Neutrophil (primary cell): Measurements from ENCODE around the gene GSG1L.
"Not testable (repeated sequence)": the region's sequence is repeated elsewhere in the genome, so short reads cannot be mapped to it uniquely, and the experiment has no call there.

Source experiments
- H3K27ac ChIP-seq: fragments of 200-600 bp; sonication (generic); 2 replicates; pipeline ENCODE4 v1.5.1; 2016; ENCODE audit warnings: mild to moderate bottlenecking, moderate library complexity
- H3K27me3 ChIP-seq: fragments of 200-600 bp; sonication (generic); 2 replicates; pipeline ENCODE4 v1.6.0; 2016; ENCODE audit warnings: mild to moderate bottlenecking
- H3K36me3 ChIP-seq: fragments of 200-600 bp; sonication (generic); 2 replicates; pipeline ENCODE4 v1.5.1; 2017
- H3K4me1 ChIP-seq, 2 experiments: fragments of 200-600 bp in 1 of 2; sonication (generic) in 1 of 2; 1 replicate in 1 of 2; 2 replicates in 1 of 2; pipeline versions ENCODE4 v1.5.1 to v1.6.1; 2013 to 2016; ENCODE audit warnings: low read depth in 1 of 2, low read length in 1 of 2, mild to moderate bottlenecking in 1 of 2, moderate library complexity in 1 of 2; ENCODE audit not compliant: control insufficient read depth in 1 of 2, insufficient read depth in 1 of 2
- H3K4me3 ChIP-seq, 2 experiments: fragments of 200-600 bp in 1 of 2; sonication (generic) in 1 of 2; 1 replicate in 1 of 2; 2 replicates in 1 of 2; pipeline ENCODE4 v1.5.1; 2013 to 2016; ENCODE audit warnings: low read depth in 1 of 2, low read length in 1 of 2, mild to moderate bottlenecking in 1 of 2, moderate library complexity in 1 of 2
- H3K9me3 ChIP-seq: fragments of 200-600 bp; sonication (generic); 2 replicates; pipeline ENCODE4 v1.5.1; 2016
- CTCF ChIP-seq: fragments of 200-600 bp; sonication (generic); IDR thresholded peaks from 2 replicates; pipeline ENCODE4 v1.5.1; 2016; ENCODE audit warnings: antibody characterized with exemption

GSG1L gene

DNA sequence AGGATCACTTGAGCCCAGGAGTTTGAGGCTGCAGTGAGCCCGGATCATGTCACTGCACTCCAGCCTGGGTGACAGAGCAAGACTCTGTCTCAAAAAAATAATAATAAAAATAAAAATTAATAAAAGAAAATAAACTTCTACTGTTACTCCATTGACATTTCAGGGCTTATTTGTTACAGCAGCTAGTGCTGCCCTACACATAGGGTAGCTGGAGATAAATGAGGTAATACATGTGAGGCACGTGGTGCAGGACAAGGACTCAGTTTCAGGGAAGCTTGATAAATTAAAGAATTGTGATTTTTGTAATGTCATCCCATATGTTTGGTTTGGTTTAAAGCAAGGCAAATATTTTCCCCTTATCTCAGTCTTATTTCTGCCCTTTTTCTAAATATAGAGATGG lies 80.3 kb downstream of the GSG1L start:
- Histone ChIP-seq H3K4me3 (no peak overlapping the region), H3K36me3 (no peaks in the 10 kb centered on the region), H3K27ac (no peak overlapping the region), H3K4me1 (no peaks in the 10 kb centered on the region), H3K9me3 (no peaks in the 10 kb centered on the region), H3K27me3 (no peaks in the 10 kb centered on the region)
- no peak for TF ChIP-seq CTCF

- H3K36me3 ChIP-seq = no peaks in the 10 kb centered on the region
- no peak overlapping the region for H3K27ac ChIP-seq
- H3K27me3 ChIP-seq = no peaks in the 10 kb centered on the region
- no peaks in the 10 kb centered on the region for H3K4me1 ChIP-seq
- no peak for TF ChIP-seq CTCF
- no peak overlapping the region for H3K4me3 ChIP-seq
- H3K9me3 ChIP-seq = no peaks in the 10 kb centered on the region
Observed at GRCh38 chr16:27982184-27982583, 81.3 kb downstream of the GSG1L start.

DNA sequence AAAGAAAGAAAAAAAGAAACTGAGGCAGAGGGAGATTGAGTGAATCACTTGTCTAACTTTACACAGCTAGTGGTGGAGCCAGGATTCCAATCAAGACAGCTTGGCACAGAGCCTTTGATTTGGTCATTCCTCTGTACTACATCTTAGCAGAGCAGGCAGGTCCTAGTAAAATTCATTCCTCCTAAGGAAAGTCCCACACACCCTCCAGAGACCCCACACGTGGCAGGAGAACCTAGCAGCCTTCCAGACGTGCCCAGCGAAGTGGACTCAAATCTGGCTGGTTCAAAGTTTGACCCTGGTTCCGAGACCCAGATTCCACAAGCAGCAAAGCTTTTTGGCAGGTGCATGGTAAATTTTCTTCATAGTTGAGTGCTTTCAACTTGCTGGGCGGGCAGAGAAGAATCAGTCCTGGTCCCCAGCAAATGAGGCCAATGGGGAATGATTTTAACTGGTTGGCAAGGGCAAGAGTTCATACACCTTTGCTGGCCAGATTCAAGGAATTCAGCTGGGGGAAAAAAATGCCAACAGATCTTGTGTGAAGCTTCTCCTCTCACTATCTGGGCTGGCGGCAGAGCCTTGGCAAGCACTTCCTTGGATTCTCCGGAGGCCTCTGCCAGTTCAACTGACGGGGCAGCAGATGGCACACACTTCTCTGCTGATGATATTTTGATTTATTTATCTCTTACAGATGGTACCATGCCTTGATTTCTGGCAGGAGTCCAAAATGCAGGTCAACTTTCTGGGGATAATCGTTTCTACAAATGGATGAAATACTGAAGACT lies 82.4 kb downstream of the GSG1L start:
- Histone ChIP-seq H3K27ac (no peak overlapping the region), H3K27me3 (no peaks in the 10 kb centered on the region), H3K9me3 (no peaks in the 10 kb centered on the region), H3K4me1 (no peaks in the 10 kb centered on the region), H3K4me3 (no peak overlapping the region), H3K36me3 (no peaks in the 10 kb centered on the region)
- TF ChIP-seq CTCF = no peak

GRCh38 chr16:27980076-27980775 lies 83.3 kb downstream of the GSG1L start:
- H3K9me3 ChIP-seq = no peaks in the 10 kb centered on the region
- no peak for TF ChIP-seq CTCF
- no peaks in the 10 kb centered on the region for H3K27me3 ChIP-seq
- no peaks in the 10 kb centered on the region for H3K4me1 ChIP-seq
- H3K27ac ChIP-seq = no peak overlapping the region
- no peaks in the 10 kb centered on the region for H3K36me3 ChIP-seq
- H3K4me3 ChIP-seq = no peak overlapping the region

DNA sequence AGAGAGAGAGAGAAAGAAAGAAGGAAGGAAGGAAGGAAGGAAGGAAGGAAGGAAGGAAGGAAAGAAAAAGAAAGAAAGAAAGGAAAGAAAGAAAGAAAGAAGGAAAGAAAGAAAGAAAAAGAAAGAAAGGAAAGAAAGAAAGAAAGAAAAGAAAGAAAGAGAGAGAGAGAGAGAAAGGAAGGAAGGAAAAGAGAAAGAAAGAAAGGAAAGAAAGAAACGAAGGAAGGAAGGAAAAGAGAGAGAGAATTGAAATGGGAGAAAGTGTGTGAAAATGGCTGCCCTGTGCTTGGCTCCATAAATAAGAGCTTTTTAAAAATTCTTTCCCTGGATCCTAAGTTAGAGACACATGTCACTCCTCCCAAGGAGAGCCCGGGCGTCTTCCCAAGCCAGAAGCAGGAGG lies 83.8 kb downstream of the GSG1L start:
- not testable (repeated sequence) for H3K27me3 ChIP-seq, H3K4me1 ChIP-seq, H3K36me3 ChIP-seq, H3K27ac ChIP-seq, H3K4me3 ChIP-seq, H3K9me3 ChIP-seq

GRCh38 chr16:27978876-27979275 lies 84.6 kb downstream of the GSG1L start:
- H3K4me1 ChIP-seq = no peaks in the 10 kb centered on the region
- no peak overlapping the region for H3K27ac ChIP-seq
- no peak for TF ChIP-seq CTCF
- no peaks in the 10 kb centered on the region for H3K27me3 ChIP-seq
- H3K9me3 ChIP-seq = no peaks in the 10 kb centered on the region
- no peak overlapping the region for H3K4me3 ChIP-seq
- H3K36me3 ChIP-seq = no peaks in the 10 kb centered on the region
